OCI-LY1 (cell line): Measurements from ENCODE around the gene RPL38.

ENCODE experiments used
- CTCF ChIP-seq: fragments of 200-600 bp; sonication (generic), shearing (Covaris generic); IDR thresholded peaks from 2 replicates; pipeline ENCODE4 v1.5.1; 2017; ENCODE audit warnings: mild to moderate bottlenecking, antibody characterized with exemption, low read length, moderate library complexity, mixed read lengths
- EZH2 ChIP-seq: fragments of 200-600 bp; sonication (generic), shearing (Covaris generic); IDR thresholded peaks from 2 replicates; pipeline ENCODE4 v1.8.0; 2017; ENCODE audit warnings: borderline replicate concordance, mixed run types, mild to moderate bottlenecking, antibody characterized with exemption, low read length, moderate library complexity, mixed read lengths

- TF ChIP-seq EZH2: no peak
- TF ChIP-seq CTCF: no peak
Measured at GRCh38 chr17:74194682-74195081, 8.8 kb upstream of the RPL38 start.
